ENCODE results near the gene TST. TPM values are rescaled to one million over a fixed set of nuclear protein-coding genes. Genes with fewer than 3 reads are reported as not detected.

TST gene
- polyA plus RNA-seq, 2 of the 4 experiments (the other 2 are of a cell fraction) = 43.2 to 50.1 TPM

- TF ChIP-seq CHD4 (IDR thresholded peaks at IDR 0.05; ENCODE audit: borderline replicate concordance) (no peak), CBX2 (IDR thresholded peaks at IDR 0.05; ENCODE audit: borderline replicate concordance, low read depth) (no peak), MYC (IDR thresholded peaks at IDR 0.05; ENCODE audit: borderline replicate concordance, low read length) (no peak), HMGXB4 (CRISPR knock-in tag; IDR thresholded peaks at IDR 0.05; ENCODE audit: borderline replicate concordance) (no peak), CBX8 (IDR thresholded peaks at IDR 0.05) (no peak), EHMT2 (IDR thresholded peaks at IDR 0.05; ENCODE audit: low read depth) (no peak), PBX3 (IDR thresholded peaks at IDR 0.05) (no peak), TFCP2L1 (CRISPR knock-in tag; IDR thresholded peaks at IDR 0.05) (no peak), CEBPB (IDR thresholded peaks at IDR 0.05) (no peak)
- TF ChIP-seq, protein P1, sequence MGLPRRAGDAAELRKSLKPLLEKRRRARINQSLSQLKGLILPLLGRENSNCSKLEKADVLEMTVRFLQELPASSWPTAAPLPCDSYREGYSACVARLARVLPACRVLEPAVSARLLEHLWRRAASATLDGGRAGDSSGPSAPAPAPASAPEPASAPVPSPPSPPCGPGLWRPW (IDR thresholded peaks at IDR 0.05) = no peak
- TF ChIP-seq, protein P2, sequence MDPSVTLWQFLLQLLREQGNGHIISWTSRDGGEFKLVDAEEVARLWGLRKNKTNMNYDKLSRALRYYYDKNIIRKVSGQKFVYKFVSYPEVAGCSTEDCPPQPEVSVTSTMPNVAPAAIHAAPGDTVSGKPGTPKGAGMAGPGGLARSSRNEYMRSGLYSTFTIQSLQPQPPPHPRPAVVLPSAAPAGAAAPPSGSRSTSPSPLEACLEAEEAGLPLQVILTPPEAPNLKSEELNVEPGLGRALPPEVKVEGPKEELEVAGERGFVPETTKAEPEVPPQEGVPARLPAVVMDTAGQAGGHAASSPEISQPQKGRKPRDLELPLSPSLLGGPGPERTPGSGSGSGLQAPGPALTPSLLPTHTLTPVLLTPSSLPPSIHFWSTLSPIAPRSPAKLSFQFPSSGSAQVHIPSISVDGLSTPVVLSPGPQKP (IDR thresholded peaks at IDR 0.05; ENCODE audit: low read depth, low read length) = no peak
- ChIA-PET POLR2A (interaction anchor here (0.7 kb wide), 1 partner anchor 137 kb away, joined by 3 read pairs; no protein-coding TSS in a partner anchor), CTCF (interaction anchor here (0.6 to 5.9 kb wide), 11 partner anchors 7 to 197 kb away, joined by 3 to 53 read pairs (median 10); partner anchors contain the start of genes MPST and TST)
- Histone ChIP-seq H3K27ac (no peak overlapping the region), H3K4me3 (no peak overlapping the region), H3K4me2 (no peak overlapping the region), H3K4me1 (no peaks in the 10 kb centered on the region), H3K9me3 (no peaks in the 10 kb centered on the region)
- no peak for DNase-seq (ENCODE audit: low read depth in 1 of 2, low spot score in 1 of 2)
- ATAC-seq = no peak
- no peak for FAIRE-seq
- WGBS (ENCODE audit: missing lambda C conversion rate) = 66% methylated on average over 13 of the region's 13 CpGs
Observed at GRCh38 chr22:36979016-36979910, 40.0 kb downstream of the TST start.

GRCh38 chr22:36977947-36978660 lies 41.1 kb downstream of the TST start:
- WGBS (ENCODE audit: missing lambda C conversion rate) = 13% methylated on average over 17 of the region's 18 CpGs
- H3K9me3 ChIP-seq = no peaks in the 10 kb centered on the region
- H3K4me1 ChIP-seq = no peaks in the 10 kb centered on the region
- peak overlapping the region; percentile 81 for H3K4me2 ChIP-seq
- DNase-seq (ENCODE audit: low read depth in 1 of 2, low spot score in 1 of 2) = peak; percentile 82 to 84
- peak; percentile 87 to 88 for ATAC-seq
- POLR2A ChIA-PET = no interaction called here
- CTCF ChIA-PET = interaction anchor here (0.5 to 5.9 kb wide), 42 partner anchors 9 to 411 kb away, joined by 3 to 53 read pairs (median 4); partner anchors contain the start of genes IFT27, MPST and TST
- TF ChIP-seq CTCF (IDR thresholded peaks at IDR 0.05) = peak; percentile 67
- TF ChIP-seq, protein P2 (IDR thresholded peaks at IDR 0.05; ENCODE audit: low read depth, low read length) = no peak
- TF ChIP-seq E2F6 (IDR thresholded peaks at IDR 0.05; ENCODE audit: borderline replicate concordance, low read depth) = 0 out of 2 replicates have a peak, but pooled peaks have one; percentile 33
- TF ChIP-seq HOXB5 (CRISPR knock-in tag; IDR thresholded peaks at IDR 0.05) = no peak
- TF ChIP-seq POLR2AphosphoS2 (conservative IDR thresholded peaks at IDR 0.05; ENCODE audit: low read length) = no peak
- TF ChIP-seq RAD21 (conservative IDR thresholded peaks at IDR 0.05 in 1 of 2, IDR thresholded peaks at IDR 0.05 in 1 of 2) = peak; percentile 78 to 79
- peak; percentile 68 for TF ChIP-seq SMC3 (IDR thresholded peaks at IDR 0.05)
- no peak for TF ChIP-seq NFE2L2 (conservative IDR thresholded peaks at IDR 0.05; ENCODE audit: low read length)
- TF ChIP-seq CBX2 (IDR thresholded peaks at IDR 0.05; ENCODE audit: borderline replicate concordance, low read depth) = no peak
- 0 out of 4 replicates have a peak, but pooled peaks of 1 of the 2 experiments have one; percentile 5 for TF ChIP-seq CEBPB (IDR thresholded peaks at IDR 0.05)
- no peak for TF ChIP-seq GATA3 (IDR thresholded peaks at IDR 0.05; ENCODE audit: borderline replicate concordance)
- TF ChIP-seq JUN (IDR thresholded peaks at IDR 0.05) = peak in 1 of 2 experiments; percentile 25; a peak in 1 of 5 replicates
- TF ChIP-seq MAX (IDR thresholded peaks at IDR 0.05) = peak; percentile 29; the same call in 1 of the 2 replicates
- H3K27ac ChIP-seq = peak overlapping the region; percentile 63 to 86; a peak in 5 of 6 replicates
- peak; percentile 78 for FAIRE-seq
- peak overlapping the region; percentile 46 for H3K4me3 ChIP-seq
